Fibroblast of the aortic adventitia (primary cell): ENCODE measurements around the gene RUNX1. TPM values are rescaled to one million over a fixed set of nuclear protein-coding genes. Genes with fewer than 3 reads are reported as not detected.

Source experiments
- DNase-seq: peaks from one replicate; pipeline ENCODE4 v3.0.0-alpha.2; 2010; ENCODE audit warnings: low read depth
- H3K4me3 ChIP-seq: 2 replicates; pipeline ENCODE4 v1.5.1; 2011; ENCODE audit warnings: low read depth, mild to moderate bottlenecking, control low read depth, low read length, moderate library complexity
- total RNA-seq: library from RNA; depleted of rRNA; stranded (reverse); fragments of >200 nt; gene quantifications from 2 replicates; pipeline ENCODE4 v1.2.3, GENCODE V29; 2012; ENCODE audit warnings: low replicate concordance
- TF ChIP-seq, protein P1 (sequence below): IDR thresholded peaks from 2 replicates; pipeline ENCODE4 v1.5.1; 2011; ENCODE audit warnings: mild to moderate bottlenecking, low read length, control low read depth, inconsistent platforms; ENCODE audit not compliant: insufficient read depth

The RUNX1 gene
- total RNA-seq, 1 donor, result 28.0 TPM

- DNase-seq, result no peak
- H3K4me3 ChIP-seq, result no peak overlapping the region
- TF ChIP-seq, protein P1, sequence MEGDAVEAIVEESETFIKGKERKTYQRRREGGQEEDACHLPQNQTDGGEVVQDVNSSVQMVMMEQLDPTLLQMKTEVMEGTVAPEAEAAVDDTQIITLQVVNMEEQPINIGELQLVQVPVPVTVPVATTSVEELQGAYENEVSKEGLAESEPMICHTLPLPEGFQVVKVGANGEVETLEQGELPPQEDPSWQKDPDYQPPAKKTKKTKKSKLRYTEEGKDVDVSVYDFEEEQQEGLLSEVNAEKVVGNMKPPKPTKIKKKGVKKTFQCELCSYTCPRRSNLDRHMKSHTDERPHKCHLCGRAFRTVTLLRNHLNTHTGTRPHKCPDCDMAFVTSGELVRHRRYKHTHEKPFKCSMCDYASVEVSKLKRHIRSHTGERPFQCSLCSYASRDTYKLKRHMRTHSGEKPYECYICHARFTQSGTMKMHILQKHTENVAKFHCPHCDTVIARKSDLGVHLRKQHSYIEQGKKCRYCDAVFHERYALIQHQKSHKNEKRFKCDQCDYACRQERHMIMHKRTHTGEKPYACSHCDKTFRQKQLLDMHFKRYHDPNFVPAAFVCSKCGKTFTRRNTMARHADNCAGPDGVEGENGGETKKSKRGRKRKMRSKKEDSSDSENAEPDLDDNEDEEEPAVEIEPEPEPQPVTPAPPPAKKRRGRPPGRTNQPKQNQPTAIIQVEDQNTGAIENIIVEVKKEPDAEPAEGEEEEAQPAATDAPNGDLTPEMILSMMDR, result no peak
These were observed 178.9 kb downstream of the RUNX1 start for GRCh38 chr21:34870246-34870645.

GRCh38 chr21:34869545-34869944 lies 179.6 kb downstream of the RUNX1 start:
- TF ChIP-seq, protein P1, result no peak
- H3K4me3 ChIP-seq, result no peak overlapping the region
- no peak for DNase-seq

DNA sequence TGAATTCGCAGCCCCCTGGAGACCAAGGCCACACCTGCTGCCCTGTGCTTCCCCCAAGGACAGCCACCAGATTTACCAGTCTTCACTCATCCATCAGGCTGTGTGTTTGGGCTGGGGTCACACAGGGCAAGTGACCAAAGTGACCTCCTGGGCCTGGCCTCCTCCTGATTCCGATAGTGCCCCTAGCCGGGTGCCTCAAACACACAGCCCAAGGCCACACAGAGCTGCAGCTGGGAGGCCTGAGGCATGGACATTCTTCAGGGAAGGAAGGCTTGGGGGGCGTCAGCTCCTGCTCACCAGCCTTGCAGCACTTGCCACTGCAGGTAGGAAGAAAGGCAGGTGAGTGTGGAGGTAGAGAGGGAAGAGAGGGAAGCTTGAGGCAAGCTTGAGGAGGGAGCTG lies 181.3 kb downstream of the RUNX1 start:
- no peak for DNase-seq
- TF ChIP-seq, protein P1, result no peak

GRCh38 chr21:34865400-34866241 lies 183.5 kb downstream of the RUNX1 start:
- no peak for DNase-seq
- H3K4me3 ChIP-seq, result no peak overlapping the region
- TF ChIP-seq, protein P1, result no peak

More for the DNA sequence above, 181.3 kb downstream of the RUNX1 start:
- no peak overlapping the region for H3K4me3 ChIP-seq

DNA sequence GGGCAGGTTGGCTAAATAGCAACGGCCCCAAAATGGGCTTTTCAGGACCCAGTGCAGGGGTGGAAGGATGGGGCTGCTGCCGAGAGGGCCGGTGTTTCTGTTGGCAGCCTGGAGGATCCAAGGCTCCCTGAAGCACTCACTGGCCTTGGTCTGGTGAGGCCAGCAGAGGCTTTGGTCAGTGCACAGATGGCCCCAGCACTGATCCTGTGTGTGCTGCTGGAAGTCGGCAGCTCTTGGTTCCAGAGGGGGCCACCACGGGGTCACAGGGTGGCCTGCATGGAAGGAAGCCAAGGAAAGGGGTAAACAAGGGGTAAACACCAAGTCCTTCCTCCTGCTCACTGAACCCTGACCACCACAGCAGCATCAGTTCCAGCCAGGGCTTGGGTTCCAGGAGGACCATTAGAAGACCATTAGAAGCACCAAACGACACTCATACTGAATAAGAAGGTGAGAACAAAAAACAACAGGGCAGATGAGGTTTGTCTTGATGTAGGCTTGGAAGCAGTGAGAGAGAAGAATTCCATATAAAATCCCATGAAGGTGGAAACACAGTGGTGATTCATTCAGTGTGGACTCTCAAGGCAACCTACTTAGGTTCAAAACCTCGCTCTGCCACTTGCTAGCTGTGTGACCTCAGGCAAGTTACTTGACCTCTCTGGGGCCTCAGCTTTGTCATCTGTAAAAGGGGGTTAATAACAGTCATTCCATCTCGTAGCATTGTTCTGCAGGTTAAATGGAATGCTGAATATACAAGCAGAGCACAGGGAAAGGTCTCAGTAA lies 184.5 kb downstream of the RUNX1 start:
- no peak overlapping the region for H3K4me3 ChIP-seq
- TF ChIP-seq, protein P1, result no peak
- no peak for DNase-seq

GRCh38 chr21:34862951-34863350 lies 186.2 kb downstream of the RUNX1 start:
- no peak for DNase-seq
- TF ChIP-seq, protein P1, result no peak

More at GRCh38 chr21:34862951-34863350, 186.2 kb downstream of the RUNX1 start:
- no peak overlapping the region for H3K4me3 ChIP-seq
